Upper lobe of left lung (tissue), 6 donors: ENCODE measurements around the gene PHTF1. TPM values are rescaled to one million over a fixed set of nuclear protein-coding genes. Genes with fewer than 3 reads are reported as not detected.

Experiments used
- ATAC-seq, 2 donors: fragments of 200-7000 bp; cut with Tn5 transposase; one replicate each; pipeline ENCODE4 v1.9.1; 2022; ENCODE audit warnings: mild to moderate bottlenecking in 2 of 2, moderate library complexity in 2 of 2; ENCODE audit not compliant: low FRiP score in 2 of 2
- DNase-seq, 2 donors: peaks; one replicate each; pipeline ENCODE4 v3.0.0-alpha.2; 2019 to 2020
- H3K27ac ChIP-seq, 4 donors: fragments of 200-600 bp; sonication (generic); one replicate each; pipeline ENCODE4 v1.5.1; 2016 to 2019
- H3K27me3 ChIP-seq, 4 donors: fragments of 200-600 bp; sonication (generic); one replicate each; pipeline ENCODE4 v1.5.1; 2017 to 2019
- H3K36me3 ChIP-seq, 4 donors: fragments of 200-600 bp; sonication (generic); one replicate each; pipeline ENCODE4 v1.5.1; 2016 to 2019
- H3K4me1 ChIP-seq, 4 donors: fragments of 200-600 bp; sonication (generic); one replicate each; pipeline ENCODE4 v1.5.1; 2018 to 2019
- H3K4me3 ChIP-seq, 4 donors: fragments of 200-600 bp; sonication (generic); one replicate each; pipeline ENCODE4 v1.5.1; 2017 to 2019; ENCODE audit warnings: mild to moderate bottlenecking in 2 of 4, moderate library complexity in 1 of 4
- H3K9me3 ChIP-seq, 4 donors: fragments of 200-600 bp; sonication (generic); one replicate each; pipeline ENCODE4 v1.5.1; 2018 to 2019
- CTCF ChIP-seq, 6 experiments: fragments of 450-650 bp in 4 of 6; fragments of 200-600 bp in 2 of 6; sonication (generic) in 2 of 6; IDR thresholded peaks; one replicate each; pipeline ENCODE4 v1.5.1; 2016 to 2019; ENCODE audit warnings: antibody characterized with exemption in 6 of 6
- EP300 ChIP-seq, 4 donors: sonication (generic); formaldehyde crosslinking; IDR thresholded peaks; one replicate each; pipeline ENCODE4 v1.5.1; 2017; ENCODE audit warnings: antibody characterized with exemption in 4 of 4, control low read depth in 2 of 4
- POLR2A ChIP-seq, 4 donors: fragments of 450-650 bp; IDR thresholded peaks; one replicate each; pipeline ENCODE4 v1.5.1; 2016 to 2017; ENCODE audit warnings: antibody characterized with exemption in 4 of 4, mild to moderate bottlenecking in 2 of 4
- POLR2AphosphoS5 ChIP-seq, 2 donors: sonication (generic); formaldehyde crosslinking; IDR thresholded peaks; one replicate each; pipeline ENCODE4 v1.5.1; 2017; ENCODE audit warnings: antibody characterized with exemption in 2 of 2
- WGBS, 2 donors: methylation state at CpG; one replicate each; pipeline ENCODE4 v1.1.5; 2017 to 2018; 5-methylcytosine and 5-hydroxymethylcytosine counted together
- total RNA-seq, 6 donors: library from RNA; depleted of rRNA in 4 of 6; stranded (reverse); fragments of >200 nt in 4 of 6; gene quantifications; one replicate each; pipeline versions ENCODE4 v1.1.0 to v1.2.1, GENCODE V29; 2016 to 2021
- donor health status: DM: no; HTN: no; CAD: no; lungs with moderate emphysema.
- donor health status: DM: no; HTN: yes; CAD: no; lungs with severe emphysema.

The PHTF1 gene
- total RNA-seq, 6 donors from 2014 or later, result 14.7 to 42.3 (median 22.7) TPM

- ATAC-seq (peak in 1 of 2 donors; percentile 86), DNase-seq (no peak)
- H3K9me3 ChIP-seq, result no peaks in the 10 kb centered on the region
- peaks cover 0 to 3% (median 0%) of the 10 kb centered on the region in 4 donors for H3K4me1 ChIP-seq
- TF ChIP-seq EP300 (IDR thresholded peaks at IDR 0.05) (no peak), CTCF (IDR thresholded peaks at IDR 0.05) (no peak), POLR2AphosphoS5 (IDR thresholded peaks at IDR 0.05) (no peak), POLR2A (IDR thresholded peaks at IDR 0.05) (no peak)
- no peaks in the 10 kb centered on the region for H3K27me3 ChIP-seq
- peak overlapping the region in 1 of 4 donors; percentile 39 for H3K27ac ChIP-seq
- no peak overlapping the region for H3K4me3 ChIP-seq
- WGBS, 2 donors, result 69% methylated on average over 8 of the region's 8 CpGs
- H3K36me3 ChIP-seq, result peaks cover 0 to 16% (median 3%) of the 10 kb centered on the region in 4 donors
These were observed 75.7 kb downstream of the PHTF1 start for GRCh38 chr1:113683384-113684152.

DNA sequence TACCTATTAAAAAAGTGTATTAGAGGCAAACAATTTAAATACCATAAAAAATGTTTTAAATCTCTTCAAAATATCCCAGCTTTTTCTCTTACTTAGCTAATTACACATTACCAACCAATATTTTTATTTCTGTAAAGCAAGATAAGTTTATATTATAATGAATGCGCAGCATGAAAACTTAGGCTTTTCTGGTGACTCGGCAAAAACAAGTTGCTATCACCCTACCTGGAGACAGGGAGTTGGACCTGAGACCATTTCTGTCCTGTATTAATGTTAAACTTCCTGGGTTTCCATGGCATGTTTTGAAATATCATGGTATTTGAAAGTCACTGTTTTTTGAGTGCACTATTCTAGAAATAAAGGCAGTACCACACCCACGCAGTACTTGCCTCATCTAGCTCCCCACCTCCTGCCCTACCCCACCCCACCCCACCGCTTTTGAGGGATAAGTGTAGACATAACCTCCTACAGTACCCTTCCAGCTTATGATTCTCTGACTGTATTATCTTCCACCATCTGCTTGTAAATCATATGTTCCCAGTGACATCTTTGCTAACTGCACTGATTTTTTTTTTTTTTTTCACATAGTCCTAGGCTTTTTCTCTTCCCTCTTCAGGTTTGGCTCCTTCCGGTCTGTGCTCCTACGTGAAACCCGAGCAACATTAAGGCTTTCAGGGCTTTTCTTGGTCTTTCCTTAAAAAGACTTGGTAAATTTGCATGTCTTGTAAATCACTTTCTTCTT lies 77.5 kb downstream of the PHTF1 start:
- 86 to 95% methylated on average over 7 of the region's 7 CpGs for WGBS, 2 donors
- no peak for TF ChIP-seq EP300 (IDR thresholded peaks at IDR 0.05)
- no peak for TF ChIP-seq POLR2A (IDR thresholded peaks at IDR 0.05)
- no peak for TF ChIP-seq CTCF (IDR thresholded peaks at IDR 0.05)

GRCh38 chr1:113678159-113678469 lies 81.2 kb downstream of the PHTF1 start:
- peaks cover 4 to 8% (median 5%) of the 10 kb centered on the region in 4 donors for H3K4me1 ChIP-seq
- TF ChIP-seq POLR2A (IDR thresholded peaks at IDR 0.05) (no peak), CTCF (IDR thresholded peaks at IDR 0.05) (no peak), POLR2AphosphoS5 (IDR thresholded peaks at IDR 0.05) (no peak), EP300 (IDR thresholded peaks at IDR 0.05) (no peak)

More for the DNA sequence above, 77.5 kb downstream of the PHTF1 start:
- DNase-seq, result no peak
- H3K4me1 ChIP-seq, result peaks cover 5 to 8% (median 6%) of the 10 kb centered on the region in 4 donors
- H3K27me3 ChIP-seq, result no peaks in the 10 kb centered on the region
- H3K9me3 ChIP-seq, result no peaks in the 10 kb centered on the region
- H3K4me3 ChIP-seq, result no peak overlapping the region
- H3K27ac ChIP-seq, result no peak overlapping the region
- ATAC-seq, result peak in 1 of 2 donors; percentile 36
- H3K36me3 ChIP-seq, result peaks cover 0 to 14% (median 3%) of the 10 kb centered on the region in 4 donors

GRCh38 chr1:113677250-113678158 lies 81.8 kb downstream of the PHTF1 start:
- Histone ChIP-seq H3K9me3 (no peaks in the 10 kb centered on the region), H3K4me3 (no peak overlapping the region), H3K27me3 (no peaks in the 10 kb centered on the region), H3K27ac (no peak overlapping the region), H3K4me1 (peaks cover 4 to 8% (median 5%) of the 10 kb centered on the region in 4 donors), H3K36me3 (peaks cover 3 to 18% (median 9%) of the 10 kb centered on the region in 4 donors)
- DNase-seq (no peak), ATAC-seq (peak in 1 of 2 donors; percentile 47)
- 39 to 41% methylated on average over 7 of the region's 7 CpGs for WGBS, 2 donors
- TF ChIP-seq POLR2AphosphoS5 (IDR thresholded peaks at IDR 0.05) (no peak), EP300 (IDR thresholded peaks at IDR 0.05) (no peak), CTCF (IDR thresholded peaks at IDR 0.05) (peak in 5 of 6 experiments; percentile 17 to 49 (median 37)), POLR2A (IDR thresholded peaks at IDR 0.05) (no peak)

More at GRCh38 chr1:113678159-113678469, 81.2 kb downstream of the PHTF1 start:
- H3K36me3 ChIP-seq, result peaks cover 0 to 17% (median 7%) of the 10 kb centered on the region in 4 donors
- H3K27ac ChIP-seq, result no peak overlapping the region
- ATAC-seq, result no peak
- no peaks in the 10 kb centered on the region for H3K27me3 ChIP-seq
- no peak for DNase-seq
- no peaks in the 10 kb centered on the region for H3K9me3 ChIP-seq
- H3K4me3 ChIP-seq, result no peak overlapping the region
